ENCODE measurements around the gene ETFBKMT. TPM values are rescaled to one million over a fixed set of nuclear protein-coding genes. Genes with fewer than 3 reads are reported as not detected.

Gene ETFBKMT
- total and polyA plus RNA-seq, 2 of the 13 experiments (the other 11 are each of a cell fraction or from before 2014, with no cell fraction given), result 0.62 to 0.93 TPM

DNA sequence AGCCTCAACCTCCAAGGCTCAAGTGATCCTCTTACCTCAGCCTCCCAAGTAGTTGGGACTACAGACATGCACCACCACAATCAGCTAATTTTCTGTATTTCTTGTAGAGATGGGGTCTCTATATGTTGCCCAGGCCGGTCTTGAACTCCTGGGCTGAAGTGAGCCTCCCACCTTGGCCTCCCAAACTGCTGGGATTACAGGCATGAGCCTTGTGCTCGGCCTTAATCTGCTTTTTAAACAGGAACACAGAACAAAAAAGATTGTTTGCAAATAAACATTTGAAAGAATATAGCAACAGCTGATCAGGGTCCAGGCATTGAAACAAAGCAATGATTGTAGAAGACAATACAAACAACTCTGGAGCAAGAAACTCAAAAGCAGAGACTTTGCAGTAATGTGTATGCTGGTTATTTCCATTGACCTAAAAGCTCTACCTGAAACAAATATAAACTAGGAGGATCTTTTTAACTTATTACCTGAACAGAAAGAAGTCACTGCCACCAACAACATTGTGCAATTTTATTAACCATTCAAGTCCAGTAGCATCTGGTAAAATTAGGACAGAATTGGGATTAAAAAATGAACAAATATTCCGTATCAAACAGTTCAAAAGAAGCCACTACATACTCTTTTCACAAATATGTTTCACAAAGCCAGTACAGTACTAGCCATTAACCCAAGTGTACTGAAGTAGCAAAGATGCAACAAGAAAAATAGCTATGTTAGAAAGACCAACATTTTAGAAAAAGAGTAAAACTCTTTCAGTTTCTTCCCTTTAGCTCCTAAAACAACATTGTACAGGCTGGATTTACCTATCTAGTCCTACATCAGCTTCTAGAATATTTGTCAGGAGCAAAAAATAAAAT lies 55.2 kb downstream of the ETFBKMT start (continued):
- TF ChIP-seq PHF21A (CRISPR knock-in tag; IDR thresholded peaks at IDR 0.05), result 0 out of 2 replicates have a peak, but pooled peaks have one; percentile 14
- no peak; the same call in 1 of the 2 replicates for TF ChIP-seq SOX13 (IDR thresholded peaks at IDR 0.05)
- peak in 1 of 2 experiments; percentile 97; a peak in 2 of 4 replicates for TF ChIP-seq SOX13 (CRISPR knock-in tag; conservative IDR thresholded peaks at IDR 0.05 in 1 of 2, IDR thresholded peaks at IDR 0.05 in 1 of 2)
- peak; percentile 76; the same call in 1 of the 2 replicates for TF ChIP-seq CHD4 (IDR thresholded peaks at IDR 0.05; ENCODE audit: borderline replicate concordance, low read length)
- TF ChIP-seq CEBPB (IDR thresholded peaks at IDR 0.05; ENCODE audit: borderline replicate concordance, low read depth, low read length), result peak; percentile 31; the same call in 1 of the 2 replicates
- no peak for TF ChIP-seq IRX3 (CRISPR knock-in tag; IDR thresholded peaks at IDR 0.05; ENCODE audit: borderline replicate concordance, low read depth)
- no peak for TF ChIP-seq PAF1 (CRISPR knock-in tag; IDR thresholded peaks at IDR 0.05)
- TF ChIP-seq, protein P1, sequence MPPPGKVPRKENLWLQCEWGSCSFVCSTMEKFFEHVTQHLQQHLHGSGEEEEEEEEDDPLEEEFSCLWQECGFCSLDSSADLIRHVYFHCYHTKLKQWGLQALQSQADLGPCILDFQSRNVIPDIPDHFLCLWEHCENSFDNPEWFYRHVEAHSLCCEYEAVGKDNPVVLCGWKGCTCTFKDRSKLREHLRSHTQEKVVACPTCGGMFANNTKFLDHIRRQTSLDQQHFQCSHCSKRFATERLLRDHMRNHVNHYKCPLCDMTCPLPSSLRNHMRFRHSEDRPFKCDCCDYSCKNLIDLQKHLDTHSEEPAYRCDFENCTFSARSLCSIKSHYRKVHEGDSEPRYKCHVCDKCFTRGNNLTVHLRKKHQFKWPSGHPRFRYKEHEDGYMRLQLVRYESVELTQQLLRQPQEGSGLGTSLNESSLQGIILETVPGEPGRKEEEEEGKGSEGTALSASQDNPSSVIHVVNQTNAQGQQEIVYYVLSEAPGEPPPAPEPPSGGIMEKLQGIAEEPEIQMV (CRISPR knock-in tag; IDR thresholded peaks at IDR 0.05; ENCODE audit: low read depth), result no peak
- TF ChIP-seq ZNF790 (CRISPR knock-in tag; IDR thresholded peaks at IDR 0.05; ENCODE audit: borderline replicate concordance), result no peak
- peak; percentile 38; the same call in 1 of the 2 replicates for TF ChIP-seq FOXJ3 (CRISPR knock-in tag; IDR thresholded peaks at IDR 0.05; ENCODE audit: borderline replicate concordance)
- TF ChIP-seq, protein P2, sequence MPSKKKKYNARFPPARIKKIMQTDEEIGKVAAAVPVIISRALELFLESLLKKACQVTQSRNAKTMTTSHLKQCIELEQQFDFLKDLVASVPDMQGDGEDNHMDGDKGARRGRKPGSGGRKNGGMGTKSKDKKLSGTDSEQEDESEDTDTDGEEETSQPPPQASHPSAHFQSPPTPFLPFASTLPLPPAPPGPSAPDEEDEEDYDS (CRISPR knock-in tag; IDR thresholded peaks at IDR 0.05), result no peak
- TF ChIP-seq, protein P3, sequence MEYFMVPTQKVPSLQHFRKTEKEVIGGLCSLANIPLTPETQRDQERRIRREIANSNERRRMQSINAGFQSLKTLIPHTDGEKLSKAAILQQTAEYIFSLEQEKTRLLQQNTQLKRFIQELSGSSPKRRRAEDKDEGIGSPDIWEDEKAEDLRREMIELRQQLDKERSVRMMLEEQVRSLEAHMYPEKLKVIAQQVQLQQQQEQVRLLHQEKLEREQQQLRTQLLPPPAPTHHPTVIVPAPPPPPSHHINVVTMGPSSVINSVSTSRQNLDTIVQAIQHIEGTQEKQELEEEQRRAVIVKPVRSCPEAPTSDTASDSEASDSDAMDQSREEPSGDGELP (IDR thresholded peaks at IDR 0.05; ENCODE audit: borderline replicate concordance, low read depth), result peak; percentile 84
- peak; percentile 39; the same call in 1 of the 2 replicates for TF ChIP-seq FOXP1 (IDR thresholded peaks at IDR 0.05)
- TF ChIP-seq FOXP1 (CRISPR knock-in tag; IDR thresholded peaks at IDR 0.05), result peak; percentile 85
- no peak for TF ChIP-seq ZNF556 (CRISPR knock-in tag; IDR thresholded peaks at IDR 0.05; ENCODE audit: borderline replicate concordance)
- TF ChIP-seq PLRG1 (conservative IDR thresholded peaks at IDR 0.05), result no peak
- no peak for TF ChIP-seq SMC3 (IDR thresholded peaks at IDR 0.05; ENCODE audit: low read length)
- TF ChIP-seq SETDB1 (CRISPR knock-in tag; IDR thresholded peaks at IDR 0.05; ENCODE audit: borderline replicate concordance), result no peak
- TF ChIP-seq, protein P4, sequence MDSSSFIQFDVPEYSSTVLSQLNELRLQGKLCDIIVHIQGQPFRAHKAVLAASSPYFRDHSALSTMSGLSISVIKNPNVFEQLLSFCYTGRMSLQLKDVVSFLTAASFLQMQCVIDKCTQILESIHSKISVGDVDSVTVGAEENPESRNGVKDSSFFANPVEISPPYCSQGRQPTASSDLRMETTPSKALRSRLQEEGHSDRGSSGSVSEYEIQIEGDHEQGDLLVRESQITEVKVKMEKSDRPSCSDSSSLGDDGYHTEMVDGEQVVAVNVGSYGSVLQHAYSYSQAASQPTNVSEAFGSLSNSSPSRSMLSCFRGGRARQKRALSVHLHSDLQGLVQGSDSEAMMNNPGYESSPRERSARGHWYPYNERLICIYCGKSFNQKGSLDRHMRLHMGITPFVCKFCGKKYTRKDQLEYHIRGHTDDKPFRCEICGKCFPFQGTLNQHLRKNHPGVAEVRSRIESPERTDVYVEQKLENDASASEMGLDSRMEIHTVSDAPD (CRISPR knock-in tag; IDR thresholded peaks at IDR 0.05), result no peak
- TF ChIP-seq HOXA3 (CRISPR knock-in tag; IDR thresholded peaks at IDR 0.05), result no peak
- no peak for TF ChIP-seq MYNN (CRISPR knock-in tag; IDR thresholded peaks at IDR 0.05; ENCODE audit: low read depth)
- TF ChIP-seq ZMYM3 (CRISPR knock-in tag; IDR thresholded peaks at IDR 0.05), result peak; percentile 91
- TF ChIP-seq SNRNP70 (IDR thresholded peaks at IDR 0.05; ENCODE audit: low read depth, low read length), result no peak
- no peak for TF ChIP-seq JDP2 (CRISPR knock-in tag; IDR thresholded peaks at IDR 0.05; ENCODE audit: borderline replicate concordance)
- no peak for TF ChIP-seq NR2F2 (IDR thresholded peaks at IDR 0.05; ENCODE audit: borderline replicate concordance, low read depth)
- peak; percentile 49; the same call in 1 of the 2 replicates for TF ChIP-seq FOXA3 (CRISPR knock-in tag; IDR thresholded peaks at IDR 0.05)
- no peak for TF ChIP-seq ZNF615 (CRISPR knock-in tag; IDR thresholded peaks at IDR 0.05; ENCODE audit: borderline replicate concordance)
- no peak for TF ChIP-seq ZNF644 (CRISPR knock-in tag; IDR thresholded peaks at IDR 0.05; ENCODE audit: low read depth)
